OCI-M2 (cell line): ENCODE data around the gene PIM2.
"Not testable (repeated sequence)": the region's sequence is repeated elsewhere in the genome, so short reads cannot be mapped to it uniquely, and the experiment has no call there.

ENCODE experiments used
- DNase-seq: peaks from one replicate; lab custom pipeline; 2025; ENCODE audit not compliant: unreplicated experiment; lab: John Stamatoyannopoulos, UW

The PIM2 gene

GRCh38 chrX:48909703-48910294 is 9.0 kb downstream of the PIM2 start:
- no peak for DNase-seq

GRCh38 chrX:48908600-48908999 is 10.2 kb downstream of the PIM2 start:
- no peak for DNase-seq

DNA sequence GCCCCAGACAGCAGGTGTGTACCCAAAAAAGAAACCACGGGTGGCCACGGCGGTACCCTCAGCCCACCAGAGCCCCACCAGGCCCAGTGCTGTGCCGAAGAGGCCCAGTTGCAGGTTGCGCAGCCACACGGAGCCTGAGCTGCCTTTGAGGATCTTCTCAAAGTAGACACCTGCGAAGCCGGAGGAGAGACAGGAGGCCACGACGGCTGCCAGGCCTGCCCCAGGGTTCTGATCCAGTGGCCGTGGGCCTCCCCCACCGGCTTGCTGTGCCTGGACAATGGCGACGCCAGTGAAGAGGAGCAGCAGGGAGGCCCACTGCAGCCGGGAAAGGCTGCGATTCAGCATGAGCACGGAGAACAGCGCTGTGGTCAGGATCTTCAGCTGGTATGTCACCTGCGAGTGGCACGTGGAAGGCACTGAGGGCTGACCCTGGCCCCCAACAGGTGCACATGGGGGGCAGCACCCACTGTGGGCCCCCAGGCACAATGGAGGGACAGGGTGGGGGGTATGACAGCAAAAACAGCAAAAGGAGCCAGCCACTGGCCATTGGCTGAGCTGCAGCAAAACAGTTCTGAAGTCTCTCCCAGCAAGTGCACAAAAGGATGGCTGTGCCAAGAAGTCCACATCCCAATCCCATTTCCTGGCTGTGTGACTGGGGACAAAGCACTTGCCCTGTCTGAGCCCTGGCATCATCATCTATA is 13.6 kb downstream of the PIM2 start:
- no peak for DNase-seq

GRCh38 chrX:48904626-48905025 is 14.2 kb downstream of the PIM2 start:
- no peak for DNase-seq

DNA sequence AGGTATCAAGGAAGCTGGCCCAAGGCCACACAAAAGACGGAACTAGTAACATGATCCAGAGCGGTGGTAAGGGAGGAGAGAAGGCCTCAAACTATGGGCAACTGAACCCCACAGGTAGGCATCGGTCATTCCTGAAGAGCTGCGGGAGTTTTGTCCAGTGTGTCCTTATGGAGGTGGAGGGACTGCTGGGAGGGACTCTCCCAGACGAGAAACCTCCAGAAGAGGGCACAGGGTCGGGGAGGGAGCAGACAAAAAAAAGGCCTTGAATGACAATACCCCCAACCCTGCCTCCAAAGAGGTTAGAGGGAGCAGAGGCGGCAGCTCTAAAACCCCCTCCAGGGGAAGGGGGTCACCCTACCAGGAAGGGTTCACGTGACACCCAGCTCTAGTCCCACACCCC is 14.6 kb downstream of the PIM2 start:
- no peak for DNase-seq

DNA sequence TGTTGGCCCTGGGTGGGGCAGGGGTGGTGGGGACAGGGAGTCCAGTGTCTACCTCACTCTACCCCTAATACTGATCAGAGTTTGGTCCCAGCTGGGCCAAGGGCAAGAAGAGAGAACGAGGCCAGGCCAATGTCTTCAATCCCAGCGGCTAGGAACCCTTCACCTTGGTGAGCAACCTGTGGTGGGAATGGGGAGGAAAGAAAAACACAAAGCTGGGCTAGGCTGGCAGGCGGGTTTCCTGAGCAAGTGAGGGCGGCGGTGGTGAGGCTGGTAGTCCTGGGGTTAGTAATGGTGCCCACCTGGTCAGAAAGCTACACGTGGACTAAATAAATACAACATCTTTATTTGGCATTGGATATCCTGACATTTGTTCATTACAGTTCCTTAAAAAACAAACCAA is 15.5 kb downstream of the PIM2 start:
- no peak for DNase-seq

GRCh38 chrX:48902776-48903175 is 16.0 kb downstream of the PIM2 start:
- no peak for DNase-seq

- no peak for DNase-seq
Measured at GRCh38 chrX:48902135-48902534, 16.7 kb downstream of the PIM2 start.

DNA sequence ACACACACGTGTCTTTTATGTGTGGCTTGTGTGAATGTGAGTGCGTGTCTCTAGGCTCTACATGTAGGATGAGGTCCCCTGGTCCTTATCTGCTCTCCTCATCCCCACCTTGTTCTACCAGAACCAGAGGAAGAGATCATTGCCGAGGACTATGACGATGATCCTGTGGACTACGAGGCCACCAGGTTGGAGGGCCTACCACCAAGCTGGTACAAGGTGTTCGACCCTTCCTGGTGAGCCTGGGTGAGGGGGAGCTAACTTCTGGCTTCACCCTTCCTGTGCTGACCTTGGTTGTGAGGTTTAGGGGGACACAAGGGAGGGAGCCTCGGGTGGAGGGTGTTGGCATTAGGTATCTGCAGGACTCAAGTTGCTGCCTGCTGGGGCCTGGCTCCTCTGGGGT is 17.8 kb downstream of the PIM2 start:
- DNase-seq = no peak

- DNase-seq = no peak
Measured at GRCh38 chrX:48899078-48899410, 19.8 kb downstream of the PIM2 start.

- peak; percentile 78 for DNase-seq
Measured at GRCh38 chrX:48897625-48898306, 21.1 kb downstream of the PIM2 start, which contains the start of the genes PQBP1 and TIMM17B. Gene PQBP1 (plus strand): TSS chrX:48897930. CDS start chrX:48898510, 580 bp downstream. Gene TIMM17B (minus strand): TSS chrX:48897768. CDS start chrX:48897749, 19 bp downstream.

DNA sequence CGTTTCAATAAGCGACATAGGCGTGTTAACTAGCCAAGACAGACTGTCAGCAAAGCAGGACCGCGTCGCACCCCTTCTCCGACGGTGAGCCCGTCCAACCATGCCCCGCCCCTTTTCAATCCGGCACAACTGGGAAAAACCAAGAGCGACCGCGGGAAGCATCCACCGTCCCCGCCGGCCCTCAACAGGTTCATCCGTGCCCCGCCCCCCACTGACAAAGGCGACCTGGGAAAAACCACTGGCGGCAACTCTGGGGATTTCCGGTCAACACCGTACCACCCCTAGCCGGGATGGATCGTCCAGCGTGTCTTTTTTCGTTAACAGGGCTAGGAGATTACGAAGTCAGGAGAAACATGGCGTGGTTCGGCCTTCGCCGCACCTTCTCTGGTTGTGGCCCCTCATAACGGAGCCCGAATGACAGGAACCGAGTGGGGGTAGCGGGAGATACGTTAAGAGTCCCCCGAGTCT is 21.6 kb downstream of the PIM2 start:
- DNase-seq = no peak

- DNase-seq = no peak
Measured at GRCh38 chrX:48896611-48897011, 22.2 kb downstream of the PIM2 start.

DNA sequence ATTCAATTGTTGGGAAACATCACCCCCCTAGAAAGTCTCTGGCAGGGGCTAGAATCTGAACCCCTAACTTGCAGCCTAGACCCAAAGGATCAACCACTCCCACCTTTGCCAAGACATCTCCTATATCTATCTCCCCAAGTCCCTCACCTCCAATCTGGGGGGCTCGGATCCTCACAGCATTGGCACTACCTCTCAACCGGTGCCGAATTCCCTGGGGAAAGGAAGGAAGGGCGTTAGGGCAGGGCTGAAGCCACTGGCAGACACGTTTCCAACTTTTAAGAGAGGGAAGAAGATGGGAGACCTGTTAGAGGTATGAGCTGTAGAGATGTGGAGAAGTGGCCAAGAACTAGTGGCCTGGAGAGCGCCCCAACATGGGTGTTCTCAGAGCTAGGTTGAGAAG is 23.9 kb downstream of the PIM2 start:
- DNase-seq = no peak

DNA sequence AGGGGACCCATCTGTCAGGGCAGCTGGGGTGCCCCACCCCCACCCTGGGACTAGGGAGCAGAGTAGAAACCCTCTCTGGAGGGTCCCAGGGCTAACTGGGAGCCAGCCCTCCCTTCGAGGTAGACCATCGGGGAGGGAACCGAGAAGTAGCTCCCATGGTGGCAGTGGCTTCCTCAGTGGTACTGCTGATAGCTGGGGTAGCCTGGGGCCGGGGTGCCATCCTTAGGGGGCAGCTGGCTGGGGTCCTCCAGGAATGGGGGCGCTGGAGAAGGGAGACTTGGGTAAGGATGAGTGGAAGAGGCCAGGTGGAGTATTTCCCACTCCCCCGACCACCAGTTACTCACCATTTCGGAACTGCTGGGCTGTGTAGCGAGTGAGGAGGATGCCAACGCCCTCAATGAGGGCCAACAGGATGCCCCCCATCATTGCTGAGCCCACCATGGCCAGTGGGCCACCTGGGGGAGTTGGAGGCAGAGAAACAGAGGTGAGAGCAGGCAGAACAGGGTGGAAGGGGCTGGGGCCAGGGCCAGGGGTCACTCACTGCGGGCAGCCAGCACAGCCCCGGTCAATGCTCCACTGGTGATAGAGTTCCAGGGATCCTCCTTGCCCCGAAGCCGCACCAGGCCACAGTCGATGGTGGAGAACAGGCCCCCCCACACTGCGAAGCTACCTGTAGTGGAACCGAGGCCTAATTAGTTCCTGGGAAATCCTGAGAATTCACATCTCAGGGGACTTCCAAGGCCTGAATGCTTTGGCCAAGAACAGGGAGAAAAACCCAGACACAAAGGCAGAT is 25.1 kb downstream of the PIM2 start:
- DNase-seq = no peak

GRCh38 chrX:48892896-48893295 is 25.9 kb downstream of the PIM2 start:
- DNase-seq = no peak

DNA sequence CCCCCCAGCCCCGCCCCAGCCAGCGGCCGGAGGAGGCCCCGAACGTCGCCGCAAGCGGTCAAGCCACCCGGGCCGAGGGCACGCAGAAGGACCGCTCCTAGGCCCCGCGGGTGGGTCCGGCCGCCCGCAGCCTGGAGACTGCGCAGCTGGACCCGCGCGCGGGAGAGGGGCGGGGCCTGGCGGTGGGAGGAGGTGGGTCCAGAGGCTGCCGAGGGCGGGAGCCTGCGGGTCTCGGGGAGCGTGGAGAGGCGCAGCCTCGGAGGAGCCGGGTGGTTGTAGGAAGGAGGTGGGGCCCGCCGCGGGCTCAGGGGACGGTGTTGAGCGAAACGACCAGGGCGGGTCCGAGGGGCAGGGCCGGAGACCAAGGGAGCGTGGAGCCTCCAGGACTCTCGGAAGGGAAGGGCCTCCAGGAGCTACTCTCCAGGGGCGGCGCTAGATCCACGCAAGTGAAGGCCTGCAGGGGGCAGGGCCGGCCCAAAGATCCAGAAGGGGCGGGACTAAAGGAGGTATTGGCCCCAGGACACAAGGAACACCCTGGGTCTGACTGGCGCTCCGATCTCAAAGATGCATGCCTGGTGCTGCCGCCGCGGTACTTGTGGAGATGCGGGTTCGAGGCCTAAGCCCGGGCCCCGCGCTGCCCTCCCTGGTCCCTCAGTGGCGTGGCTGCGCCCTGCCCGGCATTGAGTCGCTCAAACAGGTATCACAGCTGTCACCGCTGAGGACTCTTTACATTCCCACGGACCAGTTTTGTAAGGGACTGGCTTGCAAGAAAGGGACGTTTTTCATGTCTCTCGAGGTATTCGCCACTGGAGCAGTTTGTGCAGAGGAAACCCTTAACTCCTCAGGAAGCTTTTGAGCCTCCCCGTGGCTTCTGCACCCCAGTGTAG is 27.2 kb downstream of the PIM2 start:
- no peak for DNase-seq

DNA sequence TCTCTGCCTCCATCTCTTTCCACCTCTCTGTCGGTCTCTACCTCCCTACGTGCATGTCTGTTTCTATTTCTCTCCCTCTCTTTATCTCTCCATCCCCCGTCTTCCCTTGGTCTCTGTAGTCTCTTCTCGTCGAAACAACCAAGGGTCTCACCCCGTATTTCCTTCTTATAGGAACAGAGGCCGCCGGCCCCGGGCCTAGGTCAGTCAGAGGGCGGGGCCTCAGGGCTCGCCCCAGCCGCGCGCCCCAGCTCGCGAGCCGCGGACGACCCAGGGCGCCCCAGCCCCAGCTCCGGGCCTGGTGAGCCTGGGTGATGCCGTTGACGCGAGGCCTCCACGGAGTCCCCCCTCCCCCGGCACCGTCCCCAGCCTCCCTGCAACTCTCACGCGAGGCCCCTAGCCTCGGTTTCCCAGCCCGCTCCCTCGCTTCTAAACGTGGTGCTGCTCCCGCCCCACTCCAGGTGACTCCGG is 27.9 kb downstream of the PIM2 start:
- no peak for DNase-seq

GRCh38 chrX:48890296-48890925 is 28.4 kb downstream of the PIM2 start:
- DNase-seq = no peak

DNA sequence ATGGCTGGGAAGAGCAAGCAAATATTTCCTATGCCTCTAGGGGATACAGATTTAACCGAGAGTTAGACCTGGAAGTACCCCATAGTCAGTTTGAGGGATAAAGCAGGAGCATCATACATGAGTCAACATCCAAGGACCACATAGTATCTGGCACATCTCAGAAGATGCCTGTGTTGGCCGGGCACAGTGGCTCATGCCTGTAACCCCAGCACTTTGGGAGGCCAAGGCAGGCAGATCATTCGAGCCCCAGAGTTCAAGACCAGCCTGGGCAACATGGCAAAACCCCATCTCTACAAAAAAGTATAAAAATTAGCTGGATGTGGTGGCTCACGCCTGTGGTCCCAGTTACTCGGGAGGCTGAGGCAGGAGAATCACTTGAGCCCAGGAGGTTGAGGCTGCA is 32.2 kb downstream of the PIM2 start:
- DNase-seq = not testable (repeated sequence)
